ENCODE data around the gene KCNF1. TPM values are rescaled to one million over a fixed set of nuclear protein-coding genes. Genes with fewer than 3 reads are reported as not detected.

The KCNF1 gene
- total RNA-seq, 1 donor from 2014 or later: 8.4 TPM

- H3K9me3 Mint-ChIP-seq (ENCODE audit: unreplicated experiment): no peaks in the 10 kb centered on the region
- TF ChIP-seq CTCF (IDR thresholded peaks at IDR 0.05; ENCODE audit: unreplicated experiment): no peak
Observed at GRCh38 chr2:10906926-10907625, 4.7 kb upstream of the KCNF1 start.

GRCh38 chr2:10908195-10908594 is 3.5 kb upstream of the KCNF1 start:
- Mint-ChIP-seq H3K27ac (ENCODE audit: unreplicated experiment) (no peak overlapping the region), H3K9me3 (ENCODE audit: unreplicated experiment) (no peaks in the 10 kb centered on the region), H3K4me1 (ENCODE audit: unreplicated experiment) (peaks cover 19% of the 10 kb centered on the region), H3K4me3 (ENCODE audit: unreplicated experiment) (no peak overlapping the region), H3K27me3 (ENCODE audit: unreplicated experiment) (peaks cover 16% of the 10 kb centered on the region), H3K36me3 (ENCODE audit: low read depth, unreplicated experiment) (peaks cover 10% of the 10 kb centered on the region)
- no peak for DNase-seq (ENCODE audit: low spot score)
- no peak for TF ChIP-seq CTCF (IDR thresholded peaks at IDR 0.05; ENCODE audit: unreplicated experiment)

More at GRCh38 chr2:10906926-10907625, 4.7 kb upstream of the KCNF1 start:
- peaks cover 12% of the 10 kb centered on the region for H3K27me3 Mint-ChIP-seq (ENCODE audit: unreplicated experiment)
- DNase-seq (ENCODE audit: low spot score): no peak
- H3K36me3 Mint-ChIP-seq (ENCODE audit: low read depth, unreplicated experiment): peaks cover 6% of the 10 kb centered on the region
- H3K4me3 Mint-ChIP-seq (ENCODE audit: unreplicated experiment): no peak overlapping the region
- peak overlapping the region; percentile 48 for H3K27ac Mint-ChIP-seq (ENCODE audit: unreplicated experiment)
- peaks cover 13% of the 10 kb centered on the region for H3K4me1 Mint-ChIP-seq (ENCODE audit: unreplicated experiment)

- Mint-ChIP-seq H3K4me3 (ENCODE audit: unreplicated experiment) (no peak overlapping the region), H3K9me3 (ENCODE audit: unreplicated experiment) (no peaks in the 10 kb centered on the region), H3K36me3 (ENCODE audit: low read depth, unreplicated experiment) (peaks cover 10% of the 10 kb centered on the region), H3K27me3 (ENCODE audit: unreplicated experiment) (peaks cover 20% of the 10 kb centered on the region), H3K4me1 (ENCODE audit: unreplicated experiment) (peaks cover 22% of the 10 kb centered on the region), H3K27ac (ENCODE audit: unreplicated experiment) (no peak overlapping the region)
- peak; percentile 76 for TF ChIP-seq CTCF (IDR thresholded peaks at IDR 0.05; ENCODE audit: unreplicated experiment)
- peak; percentile 70 for DNase-seq (ENCODE audit: low spot score)
Observed at GRCh38 chr2:10909050-10909995, 2.4 kb upstream of the KCNF1 start.

- Mint-ChIP-seq H3K36me3 (ENCODE audit: low read depth, unreplicated experiment) (peaks cover 15% of the 10 kb centered on the region), H3K27me3 (ENCODE audit: unreplicated experiment) (peaks cover 27% of the 10 kb centered on the region), H3K4me3 (ENCODE audit: unreplicated experiment) (no peak overlapping the region), H3K27ac (ENCODE audit: unreplicated experiment) (peak overlapping the region; percentile 48), H3K4me1 (ENCODE audit: unreplicated experiment) (peaks cover 22% of the 10 kb centered on the region), H3K9me3 (ENCODE audit: unreplicated experiment) (no peaks in the 10 kb centered on the region)
- TF ChIP-seq CTCF (IDR thresholded peaks at IDR 0.05; ENCODE audit: unreplicated experiment): peak; percentile 50
- DNase-seq (ENCODE audit: low spot score): no peak
Observed at GRCh38 chr2:10909996-10910341, 1.8 kb upstream of the KCNF1 start.

Measured in endothelial cell (in vitro differentiated cells).